Hippocampal formation (tissue), 2 donors: Measurements from ENCODE around the gene HSPE1.
"Not testable (repeated sequence)": the region's sequence is repeated elsewhere in the genome, so short reads cannot be mapped to it uniquely, and the experiment has no call there.

Experiments used
- DNase-seq, 2 donors: peaks; one replicate each; lab custom pipeline; 2025; lab: John Stamatoyannopoulos, UW

The HSPE1 gene

GRCh38 chr2:197499594-197500502 is at the start of gene HSPE1, which contains the start of gene HSPD1:
Gene HSPE1 (plus strand): TSS chr2:197500379. CDS start chr2:197500437, 58 bp downstream.
Gene HSPD1 (minus strand): TSS chr2:197499840. CDS start chr2:197498848, 992 bp downstream.
- peak; percentile 97 to 98 for DNase-seq

- DNase-seq: no peak
These were observed 49.7 kb upstream of the HSPE1 start for GRCh38 chr2:197450465-197450864.

GRCh38 chr2:197450935-197451358 is 49.2 kb upstream of the HSPE1 start:
- DNase-seq: not testable (repeated sequence)

- no peak for DNase-seq
These were observed 47.4 kb upstream of the HSPE1 start for GRCh38 chr2:197452754-197453122.

GRCh38 chr2:197453123-197453913 is 46.9 kb upstream of the HSPE1 start, which contains the start of gene COQ10B:
Gene COQ10B (plus strand): TSS chr2:197453552. CDS start chr2:197453561, 9 bp downstream.
- peak; percentile 99 to 100 for DNase-seq

GRCh38 chr2:197453914-197454398 is 46.2 kb upstream of the HSPE1 start:
- DNase-seq: no peak

GRCh38 chr2:197454923-197455322 is 45.3 kb upstream of the HSPE1 start:
- DNase-seq: no peak

- DNase-seq: no peak
These were observed 44.8 kb upstream of the HSPE1 start for GRCh38 chr2:197455428-197455827.

- no peak for DNase-seq
These were observed 39.5 kb upstream of the HSPE1 start for GRCh38 chr2:197460649-197461048.

GRCh38 chr2:197461057-197461456 is 39.1 kb upstream of the HSPE1 start:
- DNase-seq: no peak

- DNase-seq: no peak
These were observed 36.0 kb upstream of the HSPE1 start for GRCh38 chr2:197464175-197464574.

GRCh38 chr2:197472166-197472565 is 28.0 kb upstream of the HSPE1 start:
- no peak for DNase-seq

GRCh38 chr2:197477797-197478196 is 22.4 kb upstream of the HSPE1 start:
- DNase-seq: no peak

- no peak for DNase-seq
These were observed 19.8 kb upstream of the HSPE1 start for GRCh38 chr2:197480165-197481036.

GRCh38 chr2:197484248-197484647 is 15.9 kb upstream of the HSPE1 start:
- DNase-seq: not testable (repeated sequence)

- DNase-seq: no peak
These were observed 14.0 kb upstream of the HSPE1 start for GRCh38 chr2:197486175-197486574.

- DNase-seq: no peak
These were observed 12.8 kb upstream of the HSPE1 start for GRCh38 chr2:197487385-197487784.

GRCh38 chr2:197495433-197496134 is 4.6 kb upstream of the HSPE1 start:
- DNase-seq: no peak

GRCh38 chr2:197496695-197497094 is 3.5 kb upstream of the HSPE1 start:
- no peak for DNase-seq

GRCh38 chr2:197497326-197497725 is 2.9 kb upstream of the HSPE1 start:
- no peak for DNase-seq
